H1 (cell line): ENCODE data around the gene RAB4B. TPM values are rescaled to one million over a fixed set of nuclear protein-coding genes. Genes with fewer than 3 reads are reported as not detected.

Experiments
- CTCF ChIA-PET: fragments of 300-600 bp; sonication (Branson Sonifier 250); formaldehyde crosslinking; loops from one replicate; lab custom pipeline; 2021; ENCODE audit not compliant: partially characterized antibody; lab: Charles Lee
- POLR2A ChIA-PET: fragments of 300-600 bp; sonication (Branson Sonifier 250); formaldehyde crosslinking; loops from one replicate; lab custom pipeline; 2021; ENCODE audit warnings: inconsistent platforms; ENCODE audit not compliant: partially characterized antibody; lab: Charles Lee
- DNase-seq, 2 experiments: peaks; one replicate each; pipeline versions ENCODE4 v3.0.0 to v3.0.0-alpha.2; 2010 to 2022; ENCODE audit warnings: low spot score in 2 of 2, low read depth in 1 of 2, mixed read lengths in 1 of 2
- FAIRE-seq: peaks from 2 replicates; lab custom pipeline; 2011; peaks lifted over from hg19 to GRCh38; lab: Jason Lieb, UNC
- H2AFZ ChIP-seq: 2 replicates; pipeline ENCODE4 v1.8.1; 2012; ENCODE audit warnings: low read length, inconsistent platforms
- H2AK5ac ChIP-seq: 2 replicates; pipeline ENCODE4 v1.6.1; 2013; ENCODE audit warnings: low read depth, low read length
- H2BK120ac ChIP-seq: replicated peaks from 2 replicates; pipeline ENCODE3; 2013; ENCODE audit warnings: low read depth, low read length, inconsistent platforms
- H2BK12ac ChIP-seq: 2 replicates; pipeline ENCODE4 v1.6.1; 2013; ENCODE audit warnings: low read depth, low read length
- H2BK15ac ChIP-seq: 2 replicates; pipeline ENCODE4 v1.6.1; 2013; ENCODE audit warnings: low read length
- H2BK20ac ChIP-seq: 2 replicates; pipeline ENCODE4 v1.6.1; 2013; ENCODE audit warnings: low read length
- H2BK5ac ChIP-seq: 2 replicates; pipeline ENCODE4 v1.6.1; 2013; ENCODE audit warnings: low read depth, low read length
- H3K14ac ChIP-seq: 2 replicates; pipeline ENCODE4 v1.6.1; 2013; ENCODE audit warnings: inconsistent platforms; ENCODE audit not compliant: insufficient read length
- H3K18ac ChIP-seq: 2 replicates; pipeline ENCODE4 v1.6.1; 2013; ENCODE audit warnings: low read length; ENCODE audit errors: extremely low read depth
- H3K23ac ChIP-seq: 2 replicates; pipeline ENCODE4 v1.6.1; 2013; ENCODE audit warnings: inconsistent platforms; ENCODE audit not compliant: insufficient read length
- H3K23me2 ChIP-seq: 2 replicates; pipeline ENCODE4 v1.6.1; 2013; ENCODE audit warnings: low read depth, low read length
- H3K27ac ChIP-seq: 2 replicates; pipeline ENCODE4 v1.6.1; 2011; ENCODE audit warnings: low read depth, low read length, inconsistent platforms
- H3K27me3 ChIP-seq, 4 experiments: replicated peaks in 1 of 4; 1 replicate in 1 of 4; 2 replicates in 3 of 4; pipeline versions ENCODE4 v1.6.1 to v1.8.1; 2011 to 2013; ENCODE audit warnings: low read length in 3 of 4, mild to moderate bottlenecking in 3 of 4, inconsistent platforms in 2 of 4, mixed read lengths in 2 of 4, moderate library complexity in 1 of 4; ENCODE audit not compliant: control insufficient read depth in 3 of 4, insufficient read depth in 3 of 4; ENCODE audit errors: extremely low read depth in 1 of 4
- H3K36me3 ChIP-seq, 4 experiments: 2 replicates each; pipeline versions ENCODE4 v1.6.1 to v1.8.1; 2011 to 2013; ENCODE audit warnings: mild to moderate bottlenecking in 4 of 4, low read length in 3 of 4, moderate library complexity in 2 of 4, control low read depth in 1 of 4, inconsistent platforms in 1 of 4; ENCODE audit not compliant: insufficient read depth in 4 of 4, control insufficient read depth in 2 of 4
- H3K4ac ChIP-seq: replicated peaks from 2 replicates; pipeline ENCODE3; 2013; ENCODE audit warnings: low read length, low read depth, mixed read lengths, inconsistent platforms; ENCODE audit not compliant: insufficient read length
- H3K4me1 ChIP-seq, 4 experiments: replicated peaks in 1 of 4; 1 replicate in 1 of 4; 2 replicates in 3 of 4; pipeline versions ENCODE4 v1.6.1 to v1.8.1; 2011 to 2013; ENCODE audit warnings: low read length in 3 of 4, inconsistent platforms in 2 of 4, mixed read lengths in 1 of 4; ENCODE audit not compliant: insufficient read depth in 4 of 4, control insufficient read depth in 3 of 4
- H3K4me2 ChIP-seq, 2 experiments: 2 replicates each; pipeline versions ENCODE4 v1.6.1 to v1.8.1; 2011 to 2013; ENCODE audit warnings: low read depth in 2 of 2, low read length in 2 of 2, control low read depth in 1 of 2, inconsistent platforms in 1 of 2, mild to moderate bottlenecking in 1 of 2; ENCODE audit not compliant: insufficient read depth in 1 of 2
- H3K4me3 ChIP-seq, 4 experiments: fragments of 200-600, 300-600 bp in 1 of 4; sonication (generic), shearing (Covaris generic), sonication (Bioruptor Twin) in 1 of 4; 2 replicates each; pipeline versions ENCODE4 v1.5.1 to v1.8.1; 2011 to 2016; ENCODE audit warnings: low read length in 4 of 4, low read depth in 3 of 4, control low read depth in 2 of 4, inconsistent platforms in 2 of 4, mild to moderate bottlenecking in 2 of 4, mixed read lengths in 1 of 4, moderate library complexity in 1 of 4; ENCODE audit not compliant: insufficient read depth in 2 of 4; ENCODE audit errors: extremely low read depth in 1 of 4
- H3K56ac ChIP-seq: replicated peaks from 2 replicates; pipeline ENCODE3; 2013; ENCODE audit warnings: low read depth, mild to moderate bottlenecking, mixed read lengths, low read length, inconsistent platforms; ENCODE audit not compliant: insufficient read length
- H3K79me1 ChIP-seq: 2 replicates; pipeline ENCODE4 v1.6.1; 2013; ENCODE audit warnings: low read depth, low read length, control low read depth
- H3K79me2 ChIP-seq, 2 experiments: 2 replicates each; pipeline versions ENCODE4 v1.6.1 to v1.8.1; 2012 to 2013; ENCODE audit warnings: low read length in 2 of 2, mild to moderate bottlenecking in 2 of 2, inconsistent platforms in 1 of 2; ENCODE audit not compliant: insufficient read depth in 2 of 2, control insufficient read depth in 1 of 2
- H3K9ac ChIP-seq, 4 experiments: replicated peaks in 1 of 4; 1 replicate in 1 of 4; 2 replicates in 3 of 4; pipeline versions ENCODE4 v1.6.1 to v1.8.1; 2011 to 2013; ENCODE audit warnings: low read depth in 3 of 4, low read length in 3 of 4, control low read depth in 2 of 4, mild to moderate bottlenecking in 2 of 4, moderate library complexity in 2 of 4, inconsistent platforms in 1 of 4; ENCODE audit errors: extremely low read depth in 1 of 4
- H3K9me3 ChIP-seq, 2 experiments: 2 replicates each; pipeline versions ENCODE4 v1.6.1 to v1.8.1; 2012 to 2013; ENCODE audit warnings: mild to moderate bottlenecking in 2 of 2, moderate library complexity in 2 of 2, control low read depth in 1 of 2, inconsistent platforms in 1 of 2, low read depth in 1 of 2, low read length in 1 of 2, mixed read lengths in 1 of 2; ENCODE audit not compliant: insufficient read depth in 2 of 2
- H4K20me1 ChIP-seq, 2 experiments: replicated peaks in 1 of 2; 2 replicates each; pipeline versions ENCODE3 to v1.8.1; 2011 to 2013; ENCODE audit warnings: inconsistent platforms in 2 of 2, low read length in 2 of 2, mild to moderate bottlenecking in 1 of 2; ENCODE audit not compliant: insufficient read depth in 2 of 2, control insufficient read depth in 1 of 2
- H4K5ac ChIP-seq: 2 replicates; pipeline ENCODE4 v1.6.1; 2013; ENCODE audit warnings: low read length, low read depth, mixed read lengths, inconsistent platforms; ENCODE audit not compliant: insufficient read length
- H4K8ac ChIP-seq: 2 replicates; pipeline ENCODE4 v1.8.0; 2013; ENCODE audit warnings: mild to moderate bottlenecking, moderate library complexity, low read length, inconsistent platforms; ENCODE audit not compliant: insufficient read depth; ENCODE audit errors: extremely low read depth
- H4K91ac ChIP-seq: replicated peaks from 2 replicates; pipeline ENCODE3; 2013; ENCODE audit warnings: low read length, mixed read lengths, inconsistent platforms; ENCODE audit not compliant: insufficient read length
- CREB1 ChIP-seq: IDR thresholded peaks from 2 replicates; pipeline ENCODE4 v1.6.1; 2012; ENCODE audit warnings: inconsistent platforms
- WGBS, 2 experiments: shearing (Covaris generic) in 1 of 2; methylation state at CpG; one replicate each; pipeline versions ENCODE4 v1.1.6 to v1.1.7; 2013 to 2015; ENCODE audit warnings: low lambda C conversion rate in 2 of 2, mixed read lengths in 2 of 2, inconsistent platforms in 1 of 2, low coverage in 1 of 2, missing lambda C conversion rate in 1 of 2; ENCODE audit not compliant: insufficient replicate concordance in 2 of 2, insufficient coverage in 1 of 2, insufficient read length in 1 of 2; ENCODE audit errors: extremely low coverage in 1 of 2, missing lambda C conversion rate in 1 of 2; 5-methylcytosine and 5-hydroxymethylcytosine counted together
- polyA plus RNA-seq, 7 experiments: library from polyadenylated mRNA; depleted of rRNA in 3 of 7; stranded (reverse) in 5 of 7; unstranded in 2 of 7; fragments of >200 nt in 5 of 7; fragments of 200-250 nt in 2 of 7; gene quantifications; 1 replicate in 5 of 7; 2 replicates in 1 of 7; 4 replicates in 1 of 7; pipeline versions ENCODE4 v1.2.1 to v1.2.3, GENCODE V29; 2011 to 2013; ENCODE audit warnings: missing spikeins in 2 of 7, mixed read lengths in 2 of 7
- total RNA-seq: library from RNA; stranded (reverse); fragmentation: NEBNext Ultra II Directional; extraction: Animal tissue kit (Norgen Biotek cat#: 25700); gene quantifications from 2 replicates; pipeline ENCODE4 v1.2.1, GENCODE V29; 2021
- TF ChIP-seq, protein P1 (sequence below): IDR thresholded peaks from 2 replicates; pipeline ENCODE4 v1.6.1; 2012; ENCODE audit warnings: inconsistent platforms

RAB4B gene
- total and polyA plus RNA-seq, 2 of the 8 experiments (the other 6 are each of a cell fraction or from before 2014, with no cell fraction given), result 15.9 to 28.6 TPM

GRCh38 chr19:40742477-40742876 lies 35.6 kb upstream of the RAB4B start:
- no peak overlapping the region for H3K4me2 ChIP-seq
- no peak overlapping the region for H3K56ac ChIP-seq
- no peak overlapping the region for H3K9ac ChIP-seq
- H3K4me1 ChIP-seq, result peaks cover 0 to 13% (median 3%) of the 10 kb centered on the region in 4 experiments; a peak in 4 of 7 replicates
- no peak overlapping the region for H3K4ac ChIP-seq
- H4K91ac ChIP-seq, result no peak overlapping the region
- H3K18ac ChIP-seq, result no peak overlapping the region
- no peak for FAIRE-seq
- H4K5ac ChIP-seq, result no peak overlapping the region
- peaks cover 0 to 8% of the 10 kb centered on the region in 2 experiments for H4K20me1 ChIP-seq
- DNase-seq, result no peak
- H4K8ac ChIP-seq, result no peak overlapping the region
- no peak overlapping the region for H3K4me3 ChIP-seq
- H2BK120ac ChIP-seq, result no peak overlapping the region
- no peak overlapping the region for H2BK12ac ChIP-seq
- POLR2A ChIA-PET, result interaction anchor here (0.9 to 12.4 kb wide), 16 partner anchors 9 to 80 kb away, joined by 3 to 120 read pairs (median 4); partner anchors contain the start of genes ACTMAP, COQ8B, ITPKC and NUMBL
- no peaks in the 10 kb centered on the region for H3K79me1 ChIP-seq
- H3K36me3 ChIP-seq, result peaks cover 0 to 13% (median 2%) of the 10 kb centered on the region in 4 experiments; a peak in 3 of 8 replicates
- H2AK5ac ChIP-seq, result no peak overlapping the region
- H2AFZ ChIP-seq, result no peak overlapping the region
- no peak overlapping the region for H3K23ac ChIP-seq
- 0 out of 4 replicates have a peak, but pooled peaks cover 0 to under 1% of the 10 kb centered on the region in 2 experiments for H3K79me2 ChIP-seq
- no peak overlapping the region for H3K14ac ChIP-seq
- no peaks in the 10 kb centered on the region for H3K23me2 ChIP-seq
- WGBS, 2 experiments, result 93% methylated on average over 16 of the region's 17 CpGs; no CpG with 5 or more reads in 1 of the 2 experiments
- CTCF ChIA-PET, result interaction anchor here (0.7 to 4.7 kb wide), 13 partner anchors 9 to 954 kb away, joined by 3 to 26 read pairs (median 4); no protein-coding TSS in a partner anchor
- H3K27ac ChIP-seq, result no peak overlapping the region
- H3K27me3 ChIP-seq, result no peaks in the 10 kb centered on the region
- no peak overlapping the region for H2BK20ac ChIP-seq
- no peak overlapping the region for H2BK15ac ChIP-seq
- no peaks in the 10 kb centered on the region for H3K9me3 ChIP-seq
- no peak overlapping the region for H2BK5ac ChIP-seq
- TF ChIP-seq, protein P1, sequence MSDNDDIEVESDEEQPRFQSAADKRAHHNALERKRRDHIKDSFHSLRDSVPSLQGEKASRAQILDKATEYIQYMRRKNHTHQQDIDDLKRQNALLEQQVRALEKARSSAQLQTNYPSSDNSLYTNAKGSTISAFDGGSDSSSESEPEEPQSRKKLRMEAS, result no peak
- no peak for TF ChIP-seq CREB1
